B cell (primary cell): ENCODE measurements around the gene SLC30A7.

Experiments used
- CTCF ChIP-seq: fragments of 200-600 bp; IDR thresholded peaks from one replicate; pipeline ENCODE4 v1.8.0; 2022; ENCODE audit warnings: antibody characterized with exemption, mild to moderate bottlenecking
- EZH2 ChIP-seq: IDR thresholded peaks from 2 replicates; pipeline ENCODE4 v1.6.1; 2012; ENCODE audit warnings: borderline replicate concordance, low read depth, mild to moderate bottlenecking, moderate library complexity, low read length; ENCODE audit not compliant: insufficient read depth, poor library complexity, severe bottlenecking

- no peak for TF ChIP-seq CTCF
- no peak for TF ChIP-seq EZH2
Measured at GRCh38 chr1:100955322-100955721, 59.4 kb downstream of the SLC30A7 start.
